Activated CD4-positive, CD25-positive, alpha-beta regulatory T cell treated with anti-CD3 and anti-CD28 coated beads, Interleukin-2, amount 50 U/mL, for 16 hours (primary cell): ENCODE results near the gene MAGEA8.
"Not testable (repeated sequence)": the region's sequence is repeated elsewhere in the genome, so short reads cannot be mapped to it uniquely, and the experiment has no call there.

Source experiments
- DNase-seq: peaks from one replicate; pipeline ENCODE4 v3.0.0-alpha.2; 2020; ENCODE audit warnings: low read depth, low spot score

MAGEA8 gene, protein sequence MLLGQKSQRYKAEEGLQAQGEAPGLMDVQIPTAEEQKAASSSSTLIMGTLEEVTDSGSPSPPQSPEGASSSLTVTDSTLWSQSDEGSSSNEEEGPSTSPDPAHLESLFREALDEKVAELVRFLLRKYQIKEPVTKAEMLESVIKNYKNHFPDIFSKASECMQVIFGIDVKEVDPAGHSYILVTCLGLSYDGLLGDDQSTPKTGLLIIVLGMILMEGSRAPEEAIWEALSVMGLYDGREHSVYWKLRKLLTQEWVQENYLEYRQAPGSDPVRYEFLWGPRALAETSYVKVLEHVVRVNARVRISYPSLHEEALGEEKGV

DNA sequence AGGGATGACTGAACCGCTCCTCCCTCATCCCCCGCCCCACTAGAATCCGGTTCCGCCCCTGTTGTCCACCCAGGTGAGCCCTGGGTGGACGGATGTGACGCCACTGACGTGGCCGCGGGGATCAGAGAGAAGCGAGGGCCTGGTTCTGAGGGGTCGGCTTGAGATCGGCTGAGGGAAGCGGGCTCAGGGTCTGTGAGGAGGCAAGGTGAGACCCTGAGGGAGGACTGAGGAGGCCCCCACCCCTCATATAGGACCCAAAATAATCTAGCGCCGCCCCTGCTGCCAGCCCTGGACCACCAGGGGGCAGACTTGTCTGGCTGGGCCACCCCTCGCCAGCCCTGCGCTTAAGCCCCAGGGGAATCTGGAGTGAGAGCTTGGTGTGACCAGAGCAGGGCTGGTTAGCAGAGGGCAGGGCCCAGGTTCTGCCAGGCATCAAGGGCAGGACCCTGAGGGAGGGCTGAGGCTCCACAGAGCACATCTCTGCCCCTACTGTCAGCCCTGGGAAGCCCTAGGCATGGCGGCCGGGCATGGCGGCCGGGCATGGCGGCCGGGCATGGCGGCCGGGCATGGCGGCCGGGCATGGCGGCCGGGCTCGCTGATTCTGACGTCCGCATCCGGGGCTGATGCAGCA lies at the start of gene MAGEA8:
TSS of gene MAGEA8 (plus strand) at position 103 of the 631 bp plus-strand sequence. CDS start 3,090 bp downstream, outside the sequence.
- DNase-seq = no peak

DNA sequence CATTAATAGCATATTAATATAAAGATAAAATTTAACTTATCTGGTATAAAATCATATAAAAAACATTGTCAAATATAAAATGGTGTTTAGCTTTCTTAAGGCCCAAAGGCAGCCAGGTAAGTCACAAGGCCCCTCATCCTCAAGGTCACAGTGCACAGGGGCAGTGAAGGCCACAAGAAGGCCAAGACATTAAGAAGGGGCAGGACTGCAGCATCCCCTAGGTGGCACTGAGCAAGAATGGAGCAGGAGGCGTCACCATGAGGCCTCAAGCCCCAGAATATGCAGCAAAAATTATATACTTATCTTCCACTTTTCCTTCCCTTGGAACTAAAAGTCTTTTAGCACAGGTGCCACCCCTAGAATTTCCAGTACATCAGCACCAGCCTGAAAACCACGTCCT lies 49.5 kb upstream of the MAGEA8 start:
- no peak for DNase-seq

DNA sequence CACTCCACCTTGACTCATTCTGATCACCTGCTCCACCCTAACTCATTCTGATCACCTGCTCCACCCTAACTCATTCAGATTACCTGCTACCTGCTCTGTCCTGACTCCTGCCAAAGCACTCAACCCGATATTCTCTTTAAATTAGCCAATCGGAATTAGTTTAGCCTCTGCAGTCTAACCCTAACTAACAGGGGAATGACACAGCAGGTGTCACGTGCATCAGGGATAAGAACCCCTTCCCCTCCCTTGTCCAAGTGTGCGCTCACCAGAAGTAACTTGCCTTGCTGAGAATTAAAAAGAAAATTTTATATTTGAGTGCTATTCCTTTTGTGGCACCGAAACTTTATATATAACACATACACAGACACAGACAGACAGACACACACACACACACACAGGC lies 44.3 kb upstream of the MAGEA8 start:
- DNase-seq = not testable (repeated sequence)

DNA sequence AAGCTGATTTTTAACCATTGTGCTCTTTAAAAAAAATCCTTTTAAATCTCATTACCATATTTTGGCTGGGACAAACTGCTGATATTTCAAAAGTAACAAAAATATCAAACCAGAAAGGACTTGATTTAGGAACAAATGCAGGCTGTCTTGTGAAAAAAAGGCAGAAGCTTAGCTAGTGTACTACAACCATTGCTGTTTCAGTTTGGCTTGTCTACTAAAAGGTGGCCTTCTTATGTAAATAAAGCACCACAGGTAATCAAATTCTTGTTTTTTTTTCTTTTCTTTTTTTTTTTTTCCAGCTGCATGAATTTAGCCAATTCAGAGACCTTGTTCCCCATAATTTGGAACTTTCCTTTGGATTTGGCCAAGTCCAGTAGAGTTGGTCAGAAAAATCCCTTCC lies 43.8 kb upstream of the MAGEA8 start:
- no peak for DNase-seq

DNA sequence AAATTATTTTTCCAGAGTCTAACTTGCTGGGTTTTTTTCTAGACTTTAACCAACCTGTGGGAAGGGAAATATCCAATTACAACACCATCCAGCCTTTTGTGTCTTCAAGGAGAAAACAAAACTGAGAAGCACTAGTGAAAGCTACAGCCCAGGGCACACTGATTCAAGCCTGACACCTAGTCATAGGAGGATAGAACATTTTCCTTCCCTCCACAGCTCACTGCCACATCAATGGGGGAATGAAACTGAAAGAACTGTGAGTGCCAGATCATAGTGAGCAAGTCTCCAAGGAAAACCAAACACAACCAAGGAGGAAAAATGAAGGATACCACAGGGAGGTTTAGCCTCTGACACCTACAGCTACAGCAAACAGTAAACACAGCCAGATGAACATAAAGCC lies 43.3 kb upstream of the MAGEA8 start:
- no peak for DNase-seq

DNA sequence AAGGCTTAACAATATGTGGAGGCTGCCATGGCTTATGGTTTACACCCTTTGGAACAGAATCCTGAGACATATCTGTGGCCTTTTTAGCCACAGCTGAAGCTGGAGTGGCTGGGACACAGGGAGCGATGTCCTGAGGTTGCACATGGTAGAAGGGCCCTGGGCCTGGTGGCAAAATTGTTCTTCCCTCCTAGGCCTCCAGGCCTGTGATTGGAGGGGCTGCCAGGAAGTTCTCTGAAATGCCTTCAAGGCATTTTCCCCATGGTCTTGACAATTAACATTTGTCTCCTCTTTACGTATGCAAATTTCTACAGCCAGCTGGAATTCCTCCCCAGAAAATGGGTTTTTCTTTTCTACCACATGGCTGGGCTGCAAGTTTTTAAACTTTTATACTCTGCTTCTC lies 39.1 kb upstream of the MAGEA8 start:
- DNase-seq = no peak

DNA sequence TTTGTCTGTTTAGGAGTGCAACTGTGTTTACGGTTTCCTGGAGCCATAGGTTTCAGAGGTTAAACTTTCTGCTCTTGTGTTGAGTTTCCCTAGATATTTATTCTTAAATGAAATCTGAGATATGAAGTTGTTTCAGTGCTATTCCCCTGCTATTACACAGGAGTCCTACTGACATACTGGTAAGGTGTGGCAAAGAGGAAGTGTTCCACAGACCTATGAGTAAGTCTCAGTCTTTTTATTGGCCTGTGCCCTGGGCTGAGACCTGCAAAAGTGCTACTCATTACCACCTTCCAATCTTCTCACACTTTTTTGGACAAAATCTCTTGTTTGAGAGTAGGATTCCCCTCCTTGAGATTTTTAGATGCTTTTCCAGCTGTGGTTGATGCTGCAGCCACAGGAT lies 35.6 kb upstream of the MAGEA8 start:
- no peak for DNase-seq

DNA sequence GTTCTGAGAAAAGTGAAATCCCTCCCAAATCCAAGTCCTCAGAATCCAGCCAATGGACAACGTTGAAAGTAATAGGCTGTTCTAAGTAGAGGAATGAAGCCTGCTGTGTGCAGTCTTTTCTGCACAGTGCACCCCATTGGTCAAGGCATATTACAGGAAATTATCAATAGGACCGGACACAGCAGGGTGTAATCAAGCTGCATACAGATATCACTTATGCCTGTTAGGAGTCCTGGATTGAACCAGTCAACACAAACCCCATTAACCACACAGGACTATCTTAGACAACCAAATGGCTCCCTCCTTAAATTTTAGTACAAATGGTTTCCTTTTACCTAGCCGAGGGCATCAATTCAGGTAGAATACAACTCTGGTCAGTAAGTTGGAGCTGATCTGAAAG lies 34.2 kb upstream of the MAGEA8 start:
- no peak for DNase-seq

DNA sequence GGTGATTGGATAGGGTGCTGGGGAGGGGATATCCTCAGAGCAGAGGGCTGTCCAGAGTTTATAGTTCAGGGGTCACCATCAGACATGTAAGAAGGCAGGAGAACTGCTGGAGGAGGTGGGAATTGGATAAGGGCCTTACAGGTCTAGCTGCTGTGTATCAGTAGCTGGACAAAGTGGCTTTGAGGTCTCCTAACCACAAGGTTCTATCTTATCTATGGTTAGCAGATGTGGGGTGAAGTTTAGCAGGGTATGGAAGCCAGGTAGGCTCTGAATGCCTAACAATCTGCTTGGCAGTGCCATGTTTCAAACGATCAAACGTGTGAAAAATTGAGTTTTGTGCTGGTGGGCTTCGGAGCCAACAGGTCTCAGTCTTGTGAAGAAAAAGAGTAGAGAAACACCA lies 32.1 kb upstream of the MAGEA8 start:
- no peak for DNase-seq

DNA sequence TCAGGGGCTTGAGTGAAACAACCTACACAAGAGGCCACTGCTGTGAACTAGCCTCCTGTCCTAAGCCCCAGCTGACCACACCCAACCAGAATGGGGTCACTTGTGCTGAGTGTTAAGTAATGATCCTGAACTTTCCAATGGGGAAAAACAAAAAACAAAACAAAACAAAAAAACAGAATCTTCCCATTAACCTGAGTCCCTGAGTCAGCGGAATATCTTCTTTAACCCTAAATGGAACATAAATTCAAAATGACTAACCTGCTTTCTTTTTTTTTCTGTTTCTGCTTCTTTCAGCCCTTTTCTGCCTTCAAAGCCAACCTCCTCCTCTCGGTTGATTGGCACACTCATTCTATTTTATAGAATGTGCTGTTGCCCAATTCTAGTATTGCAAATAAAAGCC lies 31.2 kb upstream of the MAGEA8 start:
- DNase-seq = no peak

DNA sequence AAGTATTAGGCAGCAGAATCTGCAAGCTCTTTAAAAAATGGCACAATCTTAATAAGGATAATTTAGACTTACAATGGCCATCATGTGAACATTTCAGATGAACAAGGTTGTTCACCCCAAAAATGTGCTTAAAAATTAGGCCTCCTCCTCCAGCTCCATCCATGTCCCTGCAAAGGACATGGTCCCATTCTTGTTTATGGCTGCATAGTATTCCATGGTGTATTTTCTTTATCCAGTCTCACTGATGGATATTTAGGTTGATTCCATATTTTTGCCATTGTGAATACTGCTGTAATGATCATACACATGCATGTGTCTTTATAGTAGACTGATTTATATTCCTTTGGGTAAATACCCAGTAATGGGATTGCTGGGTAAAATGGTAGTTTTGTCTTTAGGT lies 29.1 kb upstream of the MAGEA8 start:
- DNase-seq = no peak

DNA sequence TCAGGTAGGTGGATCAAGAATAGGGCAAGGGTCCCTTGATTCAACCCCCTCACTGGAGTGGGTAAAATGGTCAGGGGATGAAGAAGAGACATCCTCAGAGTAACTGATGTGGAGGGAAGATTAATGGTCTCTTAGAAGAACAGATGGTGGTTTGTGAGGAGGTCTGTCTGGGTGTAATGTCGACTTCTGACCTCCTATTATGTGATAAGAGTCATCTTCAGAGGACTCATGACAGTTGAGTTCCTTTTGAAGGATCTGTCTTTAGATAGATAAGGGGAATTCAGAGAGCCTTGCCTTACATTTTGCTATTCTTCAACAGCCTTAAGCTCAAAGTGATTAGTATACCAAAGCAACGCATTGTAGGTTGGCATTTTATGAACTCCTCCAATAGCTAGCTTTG lies 27.1 kb upstream of the MAGEA8 start:
- DNase-seq = no peak

DNA sequence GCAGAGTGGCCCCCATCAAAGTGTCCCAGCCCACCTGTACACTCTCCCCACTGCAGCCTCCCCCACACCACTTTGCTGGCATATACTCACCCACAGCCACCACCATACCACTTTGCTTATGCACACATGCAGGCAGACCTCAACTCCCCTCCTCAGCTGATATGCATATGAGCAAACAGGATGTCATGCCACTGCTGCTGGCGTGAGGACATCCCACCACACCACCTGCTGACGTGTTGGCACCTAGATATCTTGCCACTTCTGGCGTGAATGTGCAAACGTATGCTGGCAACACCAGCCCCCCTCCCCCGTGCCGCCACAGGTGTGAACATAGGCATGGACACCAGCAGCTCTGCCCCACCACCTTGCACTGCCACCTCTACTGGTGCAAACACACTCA lies 22.4 kb upstream of the MAGEA8 start:
- no peak for DNase-seq

DNA sequence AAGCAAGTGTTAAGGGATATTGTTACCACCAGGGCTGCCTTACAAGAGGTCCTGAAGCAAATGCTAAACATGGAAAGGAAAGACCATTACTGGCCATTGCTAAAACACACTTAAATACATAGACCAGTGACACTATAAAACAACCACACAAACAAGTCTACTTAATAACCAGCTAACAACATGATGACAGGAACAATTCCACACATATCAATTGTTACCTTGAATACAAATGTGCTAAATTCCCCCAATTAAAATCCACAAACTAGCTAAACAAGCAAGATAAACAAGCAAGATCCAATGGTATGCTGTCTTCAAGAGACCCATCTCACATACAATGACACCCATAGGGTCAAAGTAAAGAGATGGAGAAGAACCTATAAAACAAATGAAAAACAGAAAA lies 20.5 kb upstream of the MAGEA8 start:
- no peak for DNase-seq

DNA sequence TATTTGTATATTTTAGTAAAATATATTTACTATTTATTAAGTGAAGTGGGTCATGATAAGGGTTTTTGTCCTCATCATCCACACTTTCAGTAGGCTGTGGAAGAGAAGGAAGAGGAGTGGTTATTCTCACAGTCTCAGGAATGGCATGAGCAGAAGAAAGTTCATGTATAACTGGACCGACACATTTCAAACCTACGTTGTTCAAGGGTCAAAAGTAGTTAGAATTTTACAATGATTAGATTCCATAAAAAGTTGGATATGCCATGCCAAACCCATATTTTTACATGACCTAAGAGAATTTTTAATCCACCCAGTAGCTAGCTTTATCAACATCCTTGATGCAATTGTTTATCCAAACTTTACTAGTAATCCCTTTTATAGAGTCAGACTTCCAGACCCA lies 15.6 kb upstream of the MAGEA8 start:
- no peak for DNase-seq

DNA sequence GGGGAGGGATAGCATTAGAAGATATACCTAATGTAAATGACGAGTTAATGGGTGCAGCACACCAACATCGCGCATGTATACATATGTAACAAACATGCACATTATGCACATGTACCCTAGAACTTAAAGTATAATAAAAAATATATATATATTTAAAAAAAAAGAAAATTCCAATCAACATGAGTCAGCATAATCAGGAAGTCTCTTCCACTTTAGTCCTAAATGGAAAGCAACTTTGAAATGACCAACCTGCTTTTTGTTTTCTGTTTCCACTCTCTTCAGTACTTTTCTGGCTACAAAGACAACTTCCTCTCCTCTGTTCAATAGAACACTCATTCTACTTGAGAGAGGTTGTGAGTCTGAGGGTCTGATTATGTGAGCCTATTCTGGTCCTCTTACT lies 13.5 kb upstream of the MAGEA8 start:
- no peak for DNase-seq

DNA sequence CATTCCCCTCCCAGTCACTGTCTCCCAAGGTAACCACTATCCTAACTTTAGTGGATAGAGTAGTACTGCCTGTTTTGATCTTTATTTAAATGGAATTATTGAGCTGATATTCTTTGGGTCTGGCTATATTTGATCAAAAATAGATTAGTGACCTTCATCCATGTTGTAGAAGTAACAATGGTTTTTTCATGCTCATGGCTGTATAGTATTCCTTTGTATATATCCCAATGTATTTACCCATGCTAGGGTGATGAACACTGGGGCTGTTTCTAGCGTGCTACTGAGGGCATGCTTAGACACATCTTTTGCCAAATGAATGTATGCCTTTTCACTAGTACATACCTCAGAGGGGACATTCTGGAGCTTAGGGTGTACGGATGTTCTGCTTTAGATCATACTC lies 10.1 kb upstream of the MAGEA8 start:
- DNase-seq = no peak

DNA sequence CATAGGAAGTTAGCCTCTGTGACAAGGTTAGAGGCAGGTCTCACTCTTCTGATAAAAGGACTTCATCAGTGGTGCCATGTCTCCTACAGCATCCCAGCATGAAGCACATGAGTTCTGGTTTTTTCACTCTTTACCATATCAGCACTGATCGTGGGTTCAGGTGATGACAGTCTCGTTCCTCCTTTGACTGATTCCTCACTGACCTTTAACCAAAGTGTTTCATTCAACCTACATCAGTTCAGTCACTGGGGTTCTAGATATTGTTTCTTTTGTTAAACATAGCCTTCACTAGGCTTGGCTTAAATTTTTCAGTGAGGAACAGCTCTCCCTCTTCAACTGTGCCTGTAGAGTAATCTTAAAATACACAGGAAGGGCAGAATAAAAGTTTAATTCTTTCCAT lies 9.6 kb upstream of the MAGEA8 start:
- DNase-seq = no peak

DNA sequence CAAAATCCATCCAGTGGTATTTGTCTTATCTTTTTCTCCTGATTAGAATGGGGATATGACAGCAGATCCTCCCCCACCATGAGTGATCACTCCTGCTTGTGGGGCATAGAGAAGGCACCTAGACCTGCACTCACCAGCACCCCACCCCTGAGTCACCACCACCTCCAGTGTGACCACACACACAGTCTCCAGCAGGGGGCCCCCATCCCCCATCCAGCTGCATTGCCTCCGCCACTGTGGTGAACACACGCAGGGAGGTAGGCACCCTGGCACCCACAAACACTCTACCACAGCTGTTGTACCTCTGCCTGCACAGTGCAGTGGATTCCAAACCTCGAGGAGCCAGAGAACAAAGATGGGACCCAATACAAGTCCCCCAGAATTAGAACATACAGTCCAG lies 9.0 kb upstream of the MAGEA8 start:
- DNase-seq = peak; percentile 5

DNA sequence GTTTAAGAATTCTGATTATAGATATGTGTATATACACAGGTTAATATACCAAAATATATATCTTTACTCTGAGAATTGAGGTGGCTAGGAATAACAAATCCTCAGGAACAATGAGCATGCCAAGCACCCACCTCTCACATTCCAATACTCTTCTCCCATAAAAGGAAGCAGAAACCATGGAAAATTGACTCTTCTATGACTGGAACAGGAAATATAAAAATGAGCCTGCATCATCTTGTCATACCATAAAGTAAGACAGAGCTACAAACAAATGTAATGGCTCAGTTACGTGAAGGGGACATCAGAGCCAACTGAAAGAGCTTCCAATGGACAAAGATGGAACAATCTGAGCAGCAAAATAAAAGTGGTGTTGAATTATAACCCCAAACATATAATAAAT lies 3.8 kb upstream of the MAGEA8 start:
- DNase-seq = no peak

DNA sequence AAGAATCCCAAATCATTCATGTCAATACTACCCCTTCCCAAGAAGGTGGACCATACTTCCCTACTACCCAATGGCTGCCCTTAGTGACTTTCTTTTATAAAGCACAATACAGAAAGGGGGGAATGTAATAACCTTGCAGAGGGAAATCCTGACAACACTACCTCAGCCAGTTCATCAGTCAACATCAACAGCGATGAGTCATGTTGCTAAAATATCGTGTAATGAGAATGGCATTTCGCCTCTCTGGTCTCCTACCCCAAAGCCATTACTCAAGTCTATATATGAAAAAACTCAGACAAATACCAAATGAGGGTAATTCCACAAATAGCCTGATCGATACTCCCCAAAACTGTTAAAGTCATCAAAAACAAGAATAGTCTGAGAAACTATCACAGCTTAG lies 3.3 kb upstream of the MAGEA8 start:
- DNase-seq = no peak

DNA sequence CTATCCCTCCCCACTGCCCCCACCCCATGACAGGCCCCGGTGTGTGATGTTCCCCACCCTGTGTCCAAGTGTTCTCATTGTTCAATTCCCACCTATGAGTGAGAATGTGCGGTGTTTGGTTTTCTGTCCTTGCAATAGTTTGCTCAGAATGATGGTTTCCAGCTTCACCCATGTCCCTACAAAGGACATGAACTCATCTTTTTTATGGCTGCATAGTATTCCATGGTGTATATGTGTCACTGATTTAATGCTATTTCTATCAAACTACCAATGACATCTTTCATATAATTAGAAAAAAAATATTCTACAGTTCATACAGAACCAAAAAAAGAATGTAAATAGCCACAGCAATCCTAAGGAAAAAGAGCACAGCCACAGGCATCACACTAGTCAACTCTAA lies 9.8 kb downstream of the MAGEA8 start:
- not testable (repeated sequence) for DNase-seq

DNA sequence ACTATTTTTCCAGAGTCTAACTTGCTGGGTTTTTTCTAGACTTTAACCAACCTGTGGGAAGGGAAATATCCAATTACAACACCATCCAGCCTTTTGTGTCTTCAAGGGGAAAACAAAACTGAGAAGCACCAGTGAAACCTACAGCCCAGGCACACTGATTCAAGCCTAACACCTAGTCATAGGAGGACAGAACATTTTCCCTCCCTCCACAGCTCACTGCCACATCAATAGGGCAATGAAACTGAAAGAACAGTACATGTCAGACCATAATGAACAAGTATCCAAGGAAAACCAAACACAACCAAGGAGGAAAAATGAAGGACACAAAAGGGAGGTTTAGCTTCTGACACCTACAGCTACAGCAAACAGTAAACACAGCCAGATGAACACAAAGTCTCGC lies 17.6 kb downstream of the MAGEA8 start:
- DNase-seq = no peak
